AG08396 (cell line): ENCODE measurements around the gene LYSMD2.
"Not testable (repeated sequence)": the region's sequence is repeated elsewhere in the genome, so short reads cannot be mapped to it uniquely, and the experiment has no call there.

ENCODE experiments used
- DNase-seq: peaks from one replicate; pipeline ENCODE4 v3.0.0; 2012; ENCODE audit warnings: low spot score, mixed read lengths

LYSMD2 gene, protein sequence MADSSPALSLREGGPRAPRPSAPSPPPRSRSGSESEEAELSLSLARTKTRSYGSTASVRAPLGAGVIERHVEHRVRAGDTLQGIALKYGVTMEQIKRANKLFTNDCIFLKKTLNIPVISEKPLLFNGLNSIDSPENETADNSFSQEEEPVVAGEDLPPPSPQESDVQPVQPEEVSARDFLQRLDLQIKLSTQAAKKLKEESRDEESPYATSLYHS

DNA sequence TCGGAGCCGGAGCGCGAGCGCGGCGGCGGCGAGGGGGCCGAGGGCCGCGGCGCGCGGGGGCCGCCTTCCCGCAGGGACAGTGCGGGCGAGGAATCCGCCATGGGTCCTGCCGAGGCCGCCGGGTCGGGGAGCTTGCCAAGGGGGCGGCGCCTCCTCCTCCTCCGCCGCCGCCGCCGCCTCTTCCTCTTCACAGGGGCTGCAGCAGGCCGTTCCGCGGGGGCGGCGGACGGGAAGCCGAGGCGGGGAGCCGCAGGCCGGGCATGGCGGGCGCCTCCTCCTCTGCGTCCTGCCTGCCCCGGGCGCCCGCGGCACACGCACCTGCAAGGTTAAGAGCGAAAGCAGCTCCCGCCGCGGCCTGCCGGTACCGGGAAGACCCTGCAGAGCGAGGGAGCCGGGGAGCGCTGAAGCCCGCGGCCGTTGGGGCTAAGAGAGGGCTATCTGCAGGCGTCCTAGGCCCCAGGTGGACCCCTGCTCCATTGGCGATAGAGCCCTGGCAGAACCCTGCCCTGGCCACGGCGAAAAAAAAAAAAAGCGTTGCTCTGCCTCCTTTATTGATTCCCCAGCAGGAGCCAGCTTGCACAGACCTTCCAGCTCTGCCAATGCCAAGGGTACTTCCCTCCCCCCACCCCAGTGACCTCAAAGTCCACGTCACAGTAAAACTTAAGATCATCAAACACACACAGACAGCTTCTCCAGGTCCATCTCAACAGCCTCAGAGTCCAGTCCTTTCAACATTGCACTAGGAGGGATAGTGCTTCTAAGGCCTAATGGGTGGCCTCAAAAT lies at the start of gene LYSMD2:
LYSMD2 (minus strand) TSS at position 134 of the 784 bp plus-strand sequence; CDS start at position 101, 33 bp downstream.
- DNase-seq, result peak; percentile 83

DNA sequence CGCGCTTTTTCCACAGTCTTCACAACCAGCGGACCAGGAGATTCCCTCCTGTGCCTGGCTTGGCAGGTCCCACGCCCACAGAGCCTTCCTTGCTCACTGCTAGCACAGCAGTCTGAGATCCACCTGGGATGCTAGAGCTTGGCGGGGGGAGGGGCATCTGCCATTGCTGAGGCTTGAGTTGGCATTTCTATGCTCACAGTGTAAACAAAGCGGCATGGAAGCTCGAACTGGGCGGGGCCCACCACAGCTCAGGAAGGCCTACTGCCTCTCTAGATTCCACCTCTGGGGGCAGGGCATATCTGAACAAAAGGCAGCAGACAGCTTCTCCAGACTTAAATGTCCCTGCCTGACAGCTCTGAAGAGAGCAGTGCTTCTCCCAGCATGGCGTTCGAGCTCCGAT lies 49.7 kb upstream of the LYSMD2 start:
- not testable (repeated sequence) for DNase-seq

DNA sequence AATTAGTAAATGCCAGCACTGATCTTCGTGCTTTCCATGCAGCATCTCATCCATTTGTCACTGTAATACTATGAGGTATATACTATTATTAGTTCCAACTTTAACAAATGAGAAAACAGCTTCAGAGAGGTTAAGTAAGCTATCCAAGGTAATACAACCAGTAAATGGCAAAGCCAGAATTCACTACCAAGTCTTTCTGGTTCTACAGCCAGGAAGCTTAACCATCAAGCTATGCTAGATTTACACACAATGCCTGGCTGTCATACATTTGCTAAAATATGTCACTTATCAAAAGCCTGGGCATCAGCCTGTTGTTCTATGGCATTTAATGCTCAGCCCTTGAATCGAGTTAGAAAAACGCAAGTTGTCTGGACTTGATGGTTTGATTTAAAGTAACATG lies 46.5 kb upstream of the LYSMD2 start:
- DNase-seq, result no peak

DNA sequence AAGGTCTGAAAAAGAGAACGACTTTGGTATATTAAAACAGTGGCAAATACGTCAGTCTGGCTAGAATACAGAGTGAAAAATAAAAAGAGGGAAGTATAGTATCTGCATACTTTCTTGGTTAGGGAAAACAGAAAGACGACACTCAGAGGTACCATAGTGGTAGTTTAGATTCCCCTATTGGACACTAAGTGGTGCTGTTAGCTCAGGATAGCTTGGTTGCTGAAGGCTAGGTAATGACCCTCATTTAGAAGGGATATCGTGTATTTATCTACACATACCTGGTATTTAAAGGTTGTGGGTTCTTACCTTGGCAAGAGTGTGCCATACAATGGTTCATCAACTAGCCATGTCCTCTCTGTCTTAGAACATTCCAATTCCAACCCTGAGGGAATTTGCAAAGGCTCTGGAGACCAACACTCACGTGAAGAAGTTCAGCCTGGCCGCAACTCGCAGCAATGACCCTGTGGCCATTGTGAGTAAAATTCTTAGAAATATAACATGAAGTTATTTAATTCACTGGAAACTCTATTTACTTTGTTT lies 45.0 kb upstream of the LYSMD2 start:
- DNase-seq, result no peak

DNA sequence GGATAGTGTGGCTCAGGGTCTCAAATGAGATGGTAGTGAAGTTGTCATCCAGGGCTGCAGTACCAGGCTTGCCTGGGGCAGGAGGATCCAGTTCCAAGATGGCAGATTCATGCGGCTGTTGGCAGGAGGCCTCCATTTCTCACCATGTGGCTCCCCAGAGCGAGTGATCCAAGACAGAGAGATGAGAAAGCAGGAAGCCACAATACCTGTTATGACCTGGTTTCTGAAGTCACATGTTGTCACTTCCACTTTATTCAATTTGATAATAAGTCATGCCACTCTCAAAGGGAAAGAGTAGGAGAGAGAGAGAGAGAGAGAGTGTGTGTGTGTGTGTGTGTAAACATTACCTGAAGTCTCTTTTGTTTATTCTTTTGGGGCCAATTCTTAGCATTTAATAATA lies 44.1 kb upstream of the LYSMD2 start:
- no peak for DNase-seq

DNA sequence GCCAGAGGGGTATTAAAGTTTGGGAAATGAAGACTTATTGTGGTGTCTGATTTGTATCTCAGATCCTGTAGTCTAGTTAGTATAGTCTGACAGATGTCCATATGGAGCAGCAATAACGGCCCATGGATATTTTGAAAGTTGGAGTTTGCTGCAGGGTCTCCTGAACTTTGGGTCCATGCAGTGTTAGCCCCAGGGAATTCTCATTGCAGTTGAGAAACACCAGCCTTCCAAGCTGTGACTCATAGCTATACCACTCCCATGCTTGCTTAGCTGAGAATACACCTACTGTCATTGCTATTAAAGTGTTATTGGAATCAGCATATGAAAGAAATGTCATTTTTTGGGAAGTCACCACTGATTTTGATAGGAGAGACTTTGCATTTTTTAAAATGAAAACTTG lies 43.2 kb upstream of the LYSMD2 start:
- no peak for DNase-seq

DNA sequence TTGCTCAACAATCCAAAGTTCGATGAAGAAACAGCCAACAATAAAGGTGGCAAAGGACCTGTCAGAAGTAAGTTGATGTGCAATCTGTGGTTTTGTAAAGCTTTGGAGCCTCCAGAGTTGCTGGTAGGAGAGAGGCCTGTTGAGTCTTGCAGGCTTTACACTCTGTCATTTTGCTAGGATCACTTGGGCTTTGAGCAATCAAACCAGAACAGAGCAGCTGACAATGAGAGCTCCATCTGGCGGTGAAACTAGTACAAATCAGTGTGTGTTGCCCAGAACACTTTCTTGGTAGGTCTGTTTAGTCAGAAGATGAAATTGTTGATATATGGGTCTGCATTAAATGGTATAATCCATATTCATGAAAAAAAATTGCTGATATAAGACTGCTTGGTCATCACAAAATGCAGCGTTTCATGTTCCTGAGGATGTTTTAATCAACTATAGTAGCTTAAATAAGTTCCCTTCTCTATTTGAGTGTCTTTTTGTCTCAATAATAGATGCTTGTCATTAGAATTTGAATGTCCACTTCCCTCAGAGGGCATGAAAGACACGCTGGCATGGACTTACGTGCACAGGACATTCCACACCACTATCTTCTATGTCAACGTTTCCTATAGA lies 39.6 kb upstream of the LYSMD2 start:
- DNase-seq, result peak; percentile 77

DNA sequence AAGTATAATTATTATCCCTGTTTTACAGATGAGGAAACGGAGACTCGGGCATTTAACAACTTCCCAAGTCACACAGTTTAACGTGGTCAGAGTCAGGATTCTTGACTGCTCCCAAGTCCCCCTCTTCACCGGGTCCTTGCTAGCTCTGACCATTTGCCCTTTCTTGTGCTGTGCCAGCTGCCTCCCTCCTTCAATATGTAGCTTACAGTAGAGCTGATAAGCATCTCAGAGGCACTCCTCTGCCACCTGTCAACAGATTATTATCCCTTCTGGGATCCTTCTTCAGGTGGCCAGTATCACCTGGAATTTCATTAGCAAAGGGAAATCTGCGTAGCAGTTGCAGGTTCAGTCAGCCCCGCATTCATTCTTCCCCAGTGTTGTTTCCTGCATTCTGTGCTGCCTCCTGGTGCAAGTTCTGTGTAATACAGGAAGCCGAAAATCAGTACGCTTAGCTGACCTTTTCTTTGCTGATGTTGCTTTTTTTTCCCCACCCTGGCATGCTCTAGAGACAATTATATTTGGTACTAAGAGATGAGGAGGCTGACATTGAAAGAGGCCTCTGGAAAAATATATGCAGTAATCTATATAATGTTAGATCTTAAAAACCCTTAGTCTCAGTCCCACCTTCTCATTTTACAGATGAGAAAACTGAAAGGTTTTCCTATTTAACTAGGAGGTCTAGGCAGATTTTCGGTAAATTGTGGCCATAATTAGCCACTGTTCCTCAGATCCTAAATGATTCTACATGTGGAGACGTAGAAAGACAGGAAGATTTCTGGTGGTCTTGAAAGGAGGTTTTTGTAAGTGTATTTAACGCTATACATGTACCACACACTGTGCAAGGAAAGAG lies 38.7 kb upstream of the LYSMD2 start:
- peak; percentile 56 for DNase-seq

DNA sequence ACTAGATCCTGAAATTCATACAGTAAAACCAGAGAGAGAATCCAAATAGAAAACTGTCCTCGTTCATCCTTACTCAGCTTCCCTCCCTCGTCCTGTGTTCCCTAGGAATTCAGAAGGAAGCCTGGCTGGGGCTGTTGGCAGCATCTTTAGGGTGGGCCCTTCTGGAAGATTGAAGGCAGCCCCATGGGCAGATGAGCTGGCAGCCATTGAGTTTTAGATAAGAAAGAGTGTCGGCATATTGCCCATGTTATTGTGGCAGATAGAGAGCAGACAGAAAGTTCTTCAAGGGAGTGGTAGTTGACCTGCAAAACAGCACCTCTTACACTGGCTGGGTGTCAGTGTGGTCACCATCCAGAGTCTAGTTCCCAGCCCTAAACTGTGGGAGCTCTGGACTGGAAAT lies 37.5 kb upstream of the LYSMD2 start:
- no peak for DNase-seq

DNA sequence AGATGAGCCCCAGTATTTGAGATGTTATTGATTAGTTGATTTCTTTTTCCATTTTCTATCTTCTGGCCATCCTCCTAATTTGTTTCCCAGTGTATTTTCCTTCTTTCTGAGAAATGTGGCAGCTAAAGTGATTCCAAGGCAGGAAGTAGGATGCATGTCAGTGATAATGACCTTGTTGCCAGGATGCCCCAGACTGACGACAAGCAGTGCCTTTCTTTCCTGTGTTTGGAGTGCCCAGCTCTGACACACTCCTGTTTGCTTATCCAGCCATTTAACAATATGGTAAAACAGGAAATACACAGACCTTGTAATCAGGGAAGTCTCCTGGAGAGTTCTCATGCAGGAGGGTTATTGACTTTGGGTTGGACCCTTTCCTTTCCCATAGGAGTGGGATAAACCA lies 34.3 kb upstream of the LYSMD2 start:
- no peak for DNase-seq

DNA sequence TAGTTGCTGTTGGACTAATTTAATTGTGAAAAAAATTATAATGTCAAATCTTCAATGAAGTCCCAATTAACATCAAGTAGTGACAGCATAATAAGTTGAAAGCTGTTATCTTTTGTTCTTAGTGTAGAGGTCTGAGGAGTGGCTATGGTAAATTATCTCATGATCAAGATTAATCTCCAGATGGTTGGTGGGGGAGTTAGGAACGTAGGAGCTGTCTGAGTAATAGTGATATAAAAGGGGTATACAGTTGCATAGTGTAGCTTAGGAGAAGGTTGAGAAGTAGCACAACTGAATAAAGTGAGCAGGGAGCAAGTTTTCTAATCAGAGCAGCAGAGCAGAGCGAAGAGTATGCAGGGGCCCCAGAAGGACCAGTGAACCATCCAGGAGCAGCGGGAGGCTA lies 33.4 kb upstream of the LYSMD2 start:
- no peak for DNase-seq

DNA sequence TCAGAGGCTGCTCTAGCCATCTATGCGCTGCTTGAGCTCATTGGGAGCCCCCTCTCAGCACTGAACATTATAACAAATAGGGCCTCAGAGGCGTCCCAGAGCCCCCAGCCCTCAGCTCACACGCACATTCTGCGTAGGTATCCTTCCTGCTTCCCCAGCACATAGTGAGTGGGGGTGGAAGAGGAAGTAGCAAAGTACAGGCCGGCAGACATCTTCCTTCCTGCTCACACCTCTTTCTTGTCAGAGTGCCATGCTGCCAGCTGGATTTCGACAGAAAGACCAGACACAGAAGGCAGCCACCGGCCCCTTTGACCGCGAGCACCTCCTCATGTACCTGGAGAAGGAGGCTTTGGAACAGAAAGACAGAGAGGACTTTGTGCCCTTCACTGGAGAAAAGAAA lies 30.6 kb upstream of the LYSMD2 start:
- DNase-seq, result no peak

DNA sequence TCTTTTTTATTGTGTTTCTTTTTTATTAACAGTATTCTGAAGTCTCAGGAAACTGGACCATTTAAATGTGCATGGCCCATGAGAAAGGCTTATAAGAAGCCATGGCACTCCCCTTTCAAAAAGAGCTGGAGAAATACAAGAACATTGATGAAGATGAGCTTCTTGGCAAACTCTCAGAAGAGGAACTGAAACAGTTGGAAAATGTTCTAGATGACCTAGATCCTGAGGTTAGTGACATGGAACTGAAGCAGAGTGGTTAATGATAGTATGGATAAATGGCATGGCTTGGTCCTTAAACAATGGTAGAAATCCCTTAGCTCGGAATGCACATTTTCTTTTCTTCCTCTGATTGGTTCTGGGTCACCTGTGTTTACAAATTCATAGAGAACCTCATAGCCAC lies 28.9 kb upstream of the LYSMD2 start:
- DNase-seq, result no peak

DNA sequence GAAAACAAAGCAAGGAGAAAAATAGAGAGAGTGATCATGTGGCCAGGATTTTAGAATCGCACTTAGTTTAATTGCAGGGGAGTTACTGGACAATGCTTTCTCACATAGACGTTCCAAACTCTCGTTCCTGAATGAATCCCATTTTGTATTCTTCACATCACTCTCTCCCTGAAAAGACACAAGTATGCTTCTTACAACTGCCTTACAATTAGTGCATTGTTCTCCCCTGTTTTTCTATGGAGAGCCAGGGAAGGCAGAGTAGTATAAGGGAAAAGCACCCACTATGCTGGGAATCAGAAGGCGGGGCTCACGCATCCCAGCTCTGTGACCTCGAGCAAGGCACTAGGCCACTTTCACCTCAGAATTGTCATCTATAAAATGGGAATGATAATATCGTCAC lies 28.3 kb upstream of the LYSMD2 start:
- DNase-seq, result no peak

DNA sequence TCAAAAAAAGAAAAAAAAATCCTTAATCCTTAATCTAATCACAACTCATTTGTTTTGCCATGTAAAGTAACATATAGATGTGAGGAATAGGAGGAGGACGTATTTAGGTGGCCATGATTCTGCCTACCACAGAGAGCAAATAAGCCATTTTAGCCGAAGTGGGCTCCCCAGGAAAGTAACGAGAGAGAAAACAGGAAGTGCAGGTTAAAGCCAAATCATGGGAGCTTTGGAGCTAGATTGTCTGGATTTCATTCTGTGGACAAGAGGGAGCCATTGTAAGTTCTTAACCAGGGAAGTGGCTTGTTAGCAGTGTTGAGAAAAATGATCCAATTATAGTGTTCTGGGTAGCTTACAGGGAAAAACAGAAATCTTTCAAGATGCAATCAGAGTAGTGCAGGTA lies 23.4 kb upstream of the LYSMD2 start:
- DNase-seq, result no peak

DNA sequence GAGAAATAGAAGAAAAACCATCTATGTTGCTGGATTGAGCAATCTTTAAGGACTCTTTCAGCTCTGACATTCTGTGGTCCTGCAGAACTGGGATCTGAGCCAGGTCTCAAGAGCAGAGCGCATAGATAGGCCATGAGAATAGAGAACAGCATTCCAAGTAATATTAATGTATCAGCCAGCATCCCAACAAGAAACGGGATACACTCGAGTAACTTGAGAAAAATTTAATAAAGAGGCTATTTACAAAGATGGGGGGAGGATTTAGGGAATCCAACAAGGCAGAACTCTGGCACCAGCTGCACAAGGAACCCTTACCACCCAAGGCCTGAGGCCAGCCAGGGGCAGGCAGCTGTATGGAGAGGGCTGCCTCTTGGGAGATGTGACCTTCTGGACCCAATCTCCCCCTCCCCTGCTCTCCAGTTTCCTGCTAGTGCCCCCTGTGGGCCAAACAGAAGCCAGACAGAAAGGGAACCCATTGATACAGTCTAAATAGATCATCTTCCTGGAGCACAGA lies 22.2 kb upstream of the LYSMD2 start:
- peak; percentile 82 for DNase-seq

DNA sequence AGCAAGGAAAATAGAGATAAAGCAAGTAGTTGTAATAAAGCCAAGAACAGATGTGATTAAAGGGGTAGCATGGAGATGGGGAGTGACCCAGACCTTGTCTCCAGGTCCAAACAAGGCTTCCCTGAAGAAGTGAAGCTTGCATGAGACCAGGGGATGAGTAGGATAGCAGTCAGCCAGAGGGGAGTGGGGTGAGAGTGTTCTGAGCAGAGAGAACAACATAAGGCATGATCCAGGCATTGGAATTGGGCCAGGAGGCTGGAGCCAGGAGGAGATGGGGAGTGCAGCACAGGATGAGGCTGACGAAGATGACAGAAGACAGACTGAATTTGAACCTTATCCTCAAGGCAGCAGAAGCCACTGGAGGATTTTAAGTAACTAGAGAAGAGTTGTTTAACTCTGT lies 21.2 kb upstream of the LYSMD2 start:
- DNase-seq, result peak; percentile 72

DNA sequence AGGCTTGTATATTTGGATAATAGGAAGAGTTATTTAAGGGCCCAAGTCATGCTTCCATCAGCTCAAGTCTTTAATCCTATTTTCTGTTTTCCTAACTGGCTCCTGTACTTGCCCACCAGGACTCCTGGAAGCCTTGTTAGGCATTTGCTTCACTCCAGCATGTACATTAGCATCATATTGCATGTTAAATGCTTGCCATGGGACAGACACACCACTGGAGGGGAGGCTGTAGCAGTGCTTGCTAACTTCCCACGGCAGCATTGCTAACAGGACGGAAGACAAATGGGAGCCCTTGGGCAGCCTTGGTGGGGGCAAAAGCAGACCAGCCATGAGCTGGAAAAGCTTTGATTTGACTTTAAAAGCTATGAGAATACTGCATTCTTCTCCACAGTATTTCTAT lies 20.0 kb upstream of the LYSMD2 start:
- no peak for DNase-seq

DNA sequence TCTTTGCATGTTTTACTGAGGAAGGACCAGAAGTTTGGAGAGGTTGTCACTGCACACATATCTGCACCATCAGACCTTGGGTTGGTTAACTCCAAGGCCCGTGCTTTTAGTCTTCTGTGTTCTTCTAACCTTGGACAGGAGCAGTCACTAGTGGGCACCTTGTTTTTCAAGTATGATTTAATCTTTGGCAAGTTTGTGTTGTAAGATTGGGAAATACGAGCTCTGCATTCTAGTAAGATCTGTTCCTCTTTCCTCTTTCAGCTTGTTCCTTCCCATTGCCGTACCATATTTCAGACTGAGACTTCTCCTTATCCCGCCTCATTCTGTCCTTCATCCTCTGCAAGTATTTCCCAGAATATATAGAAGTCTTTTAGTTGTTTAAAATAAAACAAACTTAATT lies 19.0 kb upstream of the LYSMD2 start:
- no peak for DNase-seq

DNA sequence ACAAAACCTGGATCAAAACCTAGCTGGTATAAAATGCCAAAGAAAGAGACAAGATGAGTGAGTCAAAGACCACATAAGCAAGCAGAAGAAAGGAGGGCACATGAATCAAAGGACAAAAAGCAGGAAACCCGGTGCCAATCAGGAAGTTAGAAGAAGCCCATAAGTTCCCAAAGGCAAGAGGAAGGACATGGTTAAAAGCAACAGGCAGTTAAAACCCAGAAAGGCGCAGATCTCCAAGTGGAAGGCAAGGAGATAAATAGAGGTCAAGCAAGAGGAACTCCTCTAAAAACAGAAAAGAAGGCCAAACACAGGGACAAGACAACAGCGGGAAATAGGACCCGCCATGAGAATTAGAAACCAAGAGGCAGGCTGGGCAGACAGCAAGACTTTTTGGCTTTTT lies 18.3 kb upstream of the LYSMD2 start:
- no peak for DNase-seq

DNA sequence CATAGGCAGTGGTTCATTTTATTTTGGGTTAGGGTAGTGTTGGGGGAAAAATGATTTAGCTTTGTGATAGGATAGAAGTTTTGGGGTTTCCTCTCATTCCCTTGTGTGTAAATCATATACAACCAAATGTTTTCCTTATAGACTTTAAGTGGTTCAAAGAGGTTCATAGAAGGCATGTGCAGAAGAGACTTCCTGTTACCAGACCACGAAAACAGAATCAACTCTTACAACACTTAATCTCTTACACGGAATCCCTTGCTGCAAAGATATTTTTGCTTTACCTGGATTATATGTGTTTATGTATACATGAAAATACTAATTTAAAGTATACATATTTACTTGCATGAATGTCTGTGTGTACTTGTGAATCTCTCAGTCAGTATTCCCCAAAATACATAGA lies 16.8 kb upstream of the LYSMD2 start:
- DNase-seq, result no peak

DNA sequence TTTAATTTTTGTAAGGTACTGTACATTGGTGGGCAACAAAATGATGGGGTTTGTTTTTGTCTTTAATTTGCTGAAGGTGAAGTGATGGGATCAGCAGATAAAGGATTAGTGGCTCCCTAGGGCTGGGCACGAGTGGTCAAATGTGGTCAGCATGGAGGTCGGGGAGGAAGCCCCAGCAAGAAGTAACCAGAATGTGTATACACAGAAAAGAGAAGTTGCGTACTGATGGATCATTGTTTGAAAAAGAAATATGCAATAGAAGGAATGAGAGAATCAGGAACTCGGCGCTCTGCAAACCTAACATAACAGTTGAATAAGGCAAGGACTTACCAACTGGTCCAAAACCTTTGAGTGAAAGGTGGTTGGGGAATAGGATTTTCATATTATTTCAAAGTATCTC lies 15.4 kb upstream of the LYSMD2 start:
- DNase-seq, result no peak
